Coronary artery (tissue), 2 donors: Measurements from ENCODE around the gene DDHD1.

Experiments
- DNase-seq: peaks from one replicate; pipeline ENCODE4 v3.0.0-alpha.2; 2017; ENCODE audit warnings: low spot score
- H3K27ac ChIP-seq, 2 donors: fragments of 200-600 bp; sonication (generic); one replicate each; pipeline ENCODE4 v1.5.1; 2016 to 2019
- H3K4me3 ChIP-seq: fragments of 200-600 bp; sonication (generic); 2 replicates; pipeline ENCODE4 v1.5.1; 2016; ENCODE audit warnings: mild to moderate bottlenecking, moderate library complexity
- TF ChIP-seq, protein P1 (sequence below): fragments of 200-600 bp; sonication (generic); IDR thresholded peaks from one replicate; pipeline ENCODE4 v1.5.1; 2019; ENCODE audit warnings: antibody characterized with exemption

The DDHD1 gene

DNA sequence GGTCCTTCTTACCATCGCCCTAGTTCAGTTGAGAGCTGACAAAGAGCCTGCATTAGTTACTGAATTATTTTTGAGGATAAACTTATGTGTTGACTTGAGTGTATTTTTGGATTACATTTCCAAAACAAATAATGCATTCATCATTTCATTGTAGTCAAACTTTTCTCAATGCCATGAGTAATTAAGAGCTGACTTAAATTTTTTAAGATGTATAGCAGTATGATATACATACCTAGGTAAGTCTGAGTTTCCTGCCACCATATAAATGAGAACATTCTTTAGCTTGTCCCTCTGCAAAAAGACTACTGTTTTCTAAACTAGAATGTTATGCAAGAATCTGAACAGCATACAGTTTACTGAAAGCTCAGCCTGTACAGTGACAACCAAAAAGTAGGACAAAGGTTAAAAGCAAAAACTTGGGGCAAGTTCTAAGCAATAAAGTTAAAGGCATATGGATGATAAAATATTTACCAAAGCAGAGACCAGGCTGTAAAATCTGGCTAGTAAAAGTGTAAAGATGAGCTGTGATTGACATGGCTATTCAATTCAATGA lies 120.2 kb downstream of the DDHD1 start:
- Histone ChIP-seq H3K4me3 (no peak overlapping the region), H3K27ac (peak overlapping the region in 1 of 2 donors; percentile 19)
- TF ChIP-seq, protein P1, sequence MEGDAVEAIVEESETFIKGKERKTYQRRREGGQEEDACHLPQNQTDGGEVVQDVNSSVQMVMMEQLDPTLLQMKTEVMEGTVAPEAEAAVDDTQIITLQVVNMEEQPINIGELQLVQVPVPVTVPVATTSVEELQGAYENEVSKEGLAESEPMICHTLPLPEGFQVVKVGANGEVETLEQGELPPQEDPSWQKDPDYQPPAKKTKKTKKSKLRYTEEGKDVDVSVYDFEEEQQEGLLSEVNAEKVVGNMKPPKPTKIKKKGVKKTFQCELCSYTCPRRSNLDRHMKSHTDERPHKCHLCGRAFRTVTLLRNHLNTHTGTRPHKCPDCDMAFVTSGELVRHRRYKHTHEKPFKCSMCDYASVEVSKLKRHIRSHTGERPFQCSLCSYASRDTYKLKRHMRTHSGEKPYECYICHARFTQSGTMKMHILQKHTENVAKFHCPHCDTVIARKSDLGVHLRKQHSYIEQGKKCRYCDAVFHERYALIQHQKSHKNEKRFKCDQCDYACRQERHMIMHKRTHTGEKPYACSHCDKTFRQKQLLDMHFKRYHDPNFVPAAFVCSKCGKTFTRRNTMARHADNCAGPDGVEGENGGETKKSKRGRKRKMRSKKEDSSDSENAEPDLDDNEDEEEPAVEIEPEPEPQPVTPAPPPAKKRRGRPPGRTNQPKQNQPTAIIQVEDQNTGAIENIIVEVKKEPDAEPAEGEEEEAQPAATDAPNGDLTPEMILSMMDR = no peak
- no peak for DNase-seq

DNA sequence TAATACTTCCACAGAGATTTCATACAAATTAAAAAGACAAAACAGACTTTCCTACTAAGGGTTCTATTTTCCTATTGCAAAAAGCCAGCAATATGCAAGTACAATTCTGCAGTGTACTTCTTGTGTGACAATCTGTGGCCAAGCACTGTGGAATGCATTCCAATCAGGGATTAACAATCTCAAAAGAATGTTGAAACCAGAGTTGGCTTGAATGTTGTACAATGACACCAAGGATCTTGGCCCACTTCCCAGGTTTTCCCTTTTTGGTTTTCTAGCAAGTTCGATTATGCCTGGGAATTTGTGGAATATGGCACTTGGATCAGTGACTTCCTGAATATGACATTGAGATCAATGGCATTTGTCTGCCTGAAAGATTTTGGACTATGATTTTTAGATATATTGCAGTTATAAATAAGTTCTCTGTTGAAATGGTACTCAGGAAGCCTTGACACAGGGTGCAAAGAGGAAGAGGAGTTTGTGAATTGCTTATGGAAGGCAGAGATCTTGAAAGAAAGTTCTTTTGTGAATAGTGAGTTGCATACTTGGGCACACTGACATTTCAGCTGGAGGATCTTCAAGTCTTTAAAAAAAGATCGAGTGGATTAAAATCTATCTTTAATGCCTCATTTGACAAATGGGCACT lies 120.8 kb downstream of the DDHD1 start:
- Histone ChIP-seq H3K4me3 (no peak overlapping the region), H3K27ac (peak overlapping the region in 1 of 2 donors; percentile 19)
- no peak for DNase-seq
- TF ChIP-seq, protein P1 = no peak

DNA sequence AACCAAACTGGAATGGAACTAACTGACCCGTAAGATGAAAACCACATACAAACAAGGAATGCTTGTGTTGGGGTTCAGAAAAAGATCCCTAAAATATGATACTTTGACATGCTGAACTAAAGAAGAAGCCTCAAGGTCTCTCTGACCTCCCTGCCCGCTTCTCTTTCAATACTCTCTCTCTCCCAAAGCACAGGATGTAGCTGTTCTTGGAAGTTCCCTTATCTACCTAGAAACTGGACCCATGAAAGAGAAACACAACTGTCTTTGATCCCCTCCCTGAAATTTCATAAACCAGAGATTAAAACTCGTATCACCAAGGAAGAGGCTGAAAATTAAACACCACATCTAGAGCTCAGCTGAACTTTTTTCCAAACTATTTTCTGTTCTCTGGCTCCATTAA lies 125.6 kb downstream of the DDHD1 start:
- no peak for DNase-seq
- no peak overlapping the region for H3K4me3 ChIP-seq
- no peak overlapping the region for H3K27ac ChIP-seq
- TF ChIP-seq, protein P1 = no peak

DNA sequence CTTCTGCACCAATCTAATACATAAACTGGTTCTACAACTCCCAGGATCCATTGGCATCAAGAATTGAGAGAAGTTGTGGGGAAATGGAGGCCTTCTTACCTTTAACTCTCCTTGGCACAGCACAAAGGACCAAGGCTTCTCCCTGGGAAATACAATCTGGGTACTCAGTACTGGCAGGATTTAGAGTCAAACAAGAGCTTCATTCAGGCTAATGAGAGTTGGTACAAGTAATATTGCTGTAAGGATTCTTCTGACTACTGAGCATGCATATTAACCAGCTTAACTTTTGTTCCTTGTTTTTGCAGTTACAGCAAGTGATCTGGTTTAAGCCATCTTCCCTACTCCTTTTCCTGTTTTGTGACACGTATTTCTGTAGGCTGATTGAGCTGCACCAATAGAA lies 126.1 kb downstream of the DDHD1 start:
- no peak overlapping the region for H3K27ac ChIP-seq
- DNase-seq = no peak

DNA sequence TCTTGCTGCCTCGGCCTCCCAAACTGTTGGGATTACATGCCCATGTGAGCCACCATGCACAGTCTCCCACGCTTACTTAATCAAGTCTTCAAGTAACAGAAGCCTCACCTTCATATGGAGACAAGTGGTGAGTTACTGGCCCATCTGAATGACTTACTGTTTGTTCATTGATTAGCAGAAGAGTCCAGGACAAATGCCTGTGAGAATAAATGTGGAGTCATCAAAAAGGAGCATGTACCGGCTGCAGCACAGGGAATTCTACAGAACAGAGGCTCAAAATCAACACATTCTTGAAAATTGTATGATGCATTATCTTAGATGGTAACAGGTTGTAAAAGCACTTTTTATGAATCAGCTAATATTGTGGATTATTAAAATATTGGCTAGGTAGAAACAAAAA lies 129.8 kb downstream of the DDHD1 start:
- H3K4me3 ChIP-seq = no peak overlapping the region
- TF ChIP-seq, protein P1 = no peak
- no peak for DNase-seq
- no peak overlapping the region for H3K27ac ChIP-seq

More for the DNA sequence above, 126.1 kb downstream of the DDHD1 start:
- TF ChIP-seq, protein P1 = no peak
- no peak overlapping the region for H3K4me3 ChIP-seq

DNA sequence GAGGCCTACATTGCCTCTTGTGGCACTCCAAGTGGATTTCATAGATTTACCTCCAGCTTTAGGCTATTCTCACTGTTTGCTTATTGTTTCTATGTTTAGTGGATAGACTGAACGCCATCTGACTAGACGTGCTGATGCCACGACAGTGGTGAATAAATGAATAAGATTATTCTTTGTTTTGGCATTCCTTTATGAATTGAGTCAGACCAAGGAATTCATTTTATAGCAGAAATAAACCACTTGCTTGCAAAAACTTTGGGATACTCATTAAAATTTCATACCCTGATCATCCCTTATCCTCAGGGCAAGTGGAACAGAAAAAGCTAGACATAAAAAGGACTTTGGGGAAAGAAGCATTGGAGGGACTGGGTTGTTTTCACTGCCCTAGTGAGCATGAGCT lies 130.5 kb downstream of the DDHD1 start:
- DNase-seq = no peak
- H3K27ac ChIP-seq = no peak overlapping the region
- H3K4me3 ChIP-seq = no peak overlapping the region

More for the DNA sequence above, 130.5 kb downstream of the DDHD1 start:
- TF ChIP-seq, protein P1 = no peak
